Stimulated activated CD8-positive, alpha-beta memory T cell treated with anti-CD3 and anti-CD28 coated beads, Interleukin-7, amount 100 ng/mL, for 4 hours (primary cell): ENCODE data around the gene JMJD4.

Experiments used
- DNase-seq, 2 donors: peaks; one replicate each; pipeline ENCODE4 v3.0.0-alpha.2; 2020; ENCODE audit warnings: low read depth in 2 of 2

Gene JMJD4

DNA sequence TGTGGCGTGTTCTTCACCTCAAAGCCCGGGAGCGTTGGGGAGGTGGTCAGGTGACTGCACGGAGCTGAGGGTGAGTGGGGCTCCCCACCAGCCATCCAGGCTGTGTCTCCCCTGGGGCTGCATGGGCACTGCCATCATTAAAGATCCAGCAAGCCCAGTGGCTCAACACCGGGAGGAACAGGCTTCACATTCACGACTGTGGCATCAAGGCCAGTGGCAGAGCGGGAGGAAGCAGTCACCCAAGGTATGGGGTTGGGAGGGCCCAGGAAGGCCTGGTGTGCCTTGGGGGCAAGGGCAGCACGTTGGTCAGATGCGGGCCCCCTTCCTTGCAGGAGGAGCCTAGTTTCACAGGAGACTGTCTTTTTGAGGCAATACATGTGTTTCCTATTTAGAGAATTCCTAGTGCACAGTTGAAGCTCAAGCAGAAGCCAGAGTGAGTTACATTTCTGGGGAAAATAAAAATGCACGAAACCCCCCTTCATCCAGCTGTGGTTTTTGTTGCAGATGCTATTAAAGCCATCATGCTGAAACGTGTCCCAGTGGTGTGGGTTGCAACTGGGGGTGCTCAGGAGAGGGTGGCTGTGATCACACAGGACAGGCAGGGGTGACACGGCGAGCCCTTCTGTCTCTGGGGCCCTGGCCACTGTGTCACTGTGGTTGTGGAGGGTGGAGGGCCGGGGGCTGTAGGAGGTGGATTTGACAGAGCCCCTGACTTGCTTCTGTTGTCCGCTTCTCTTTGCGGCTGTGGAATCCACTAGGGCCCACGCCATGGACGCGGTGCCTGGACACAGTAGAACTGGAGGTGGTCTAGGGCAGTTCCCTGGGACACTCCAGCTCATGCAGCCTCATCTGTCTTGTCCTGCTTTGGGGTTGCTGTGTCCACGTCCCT, 34.2 kb upstream of the JMJD4 start:
- DNase-seq: no peak

- DNase-seq: no peak
Observed at GRCh38 chr1:227768640-227769039, 33.5 kb upstream of the JMJD4 start.

DNA sequence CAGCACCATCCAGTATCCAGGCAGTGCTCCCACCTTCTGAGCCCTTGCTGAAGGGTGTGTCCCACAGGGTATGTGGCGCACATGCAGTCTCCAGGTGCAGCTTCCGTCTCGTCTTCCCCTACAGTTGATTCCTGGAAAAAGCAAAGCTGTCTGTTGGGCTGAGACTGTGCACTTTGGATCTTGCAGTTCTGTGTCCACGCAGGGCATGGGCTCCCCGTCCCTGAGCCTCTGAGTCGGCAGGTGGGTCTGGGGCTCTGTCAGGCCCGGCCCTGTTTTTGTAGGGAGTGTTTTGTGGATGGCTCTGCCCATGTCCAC, 33.0 kb upstream of the JMJD4 start:
- no peak for DNase-seq

GRCh38 chr1:227767401-227768124, 32.5 kb upstream of the JMJD4 start:
- no peak for DNase-seq

DNA sequence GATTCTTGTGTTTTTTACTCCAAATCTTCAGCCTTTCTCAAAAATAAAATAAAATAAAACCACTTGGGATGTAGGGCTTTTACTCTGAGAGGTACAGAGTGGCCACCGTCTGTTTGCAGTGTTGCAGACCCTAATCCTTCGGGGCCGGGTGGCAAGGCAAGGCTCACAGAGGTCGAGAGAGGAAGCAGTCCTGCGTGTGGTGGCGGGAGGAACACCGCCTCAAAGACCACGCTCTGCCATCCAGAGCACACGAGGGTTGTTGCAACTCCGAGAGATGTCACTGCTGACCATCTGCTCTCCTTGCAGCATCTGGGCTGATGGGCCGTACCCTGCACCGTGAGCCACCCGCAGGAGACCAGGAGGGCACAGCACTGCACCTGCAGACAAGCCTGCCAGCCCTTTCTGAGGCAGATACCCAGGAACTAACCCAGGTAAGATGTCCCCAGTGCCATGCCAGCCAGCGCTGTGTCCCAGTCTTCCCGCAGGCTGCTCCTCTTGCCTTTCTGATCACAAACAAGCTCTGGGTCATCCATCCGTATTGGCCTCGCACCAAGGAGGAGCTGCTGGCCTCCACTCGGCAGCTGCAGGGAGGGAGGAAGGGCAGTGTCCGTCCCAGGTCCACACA, 31.7 kb upstream of the JMJD4 start:
- DNase-seq: no peak

- peak; percentile 48 to 74 for DNase-seq
Observed at GRCh38 chr1:227766015-227766634, 31.0 kb upstream of the JMJD4 start.

DNA sequence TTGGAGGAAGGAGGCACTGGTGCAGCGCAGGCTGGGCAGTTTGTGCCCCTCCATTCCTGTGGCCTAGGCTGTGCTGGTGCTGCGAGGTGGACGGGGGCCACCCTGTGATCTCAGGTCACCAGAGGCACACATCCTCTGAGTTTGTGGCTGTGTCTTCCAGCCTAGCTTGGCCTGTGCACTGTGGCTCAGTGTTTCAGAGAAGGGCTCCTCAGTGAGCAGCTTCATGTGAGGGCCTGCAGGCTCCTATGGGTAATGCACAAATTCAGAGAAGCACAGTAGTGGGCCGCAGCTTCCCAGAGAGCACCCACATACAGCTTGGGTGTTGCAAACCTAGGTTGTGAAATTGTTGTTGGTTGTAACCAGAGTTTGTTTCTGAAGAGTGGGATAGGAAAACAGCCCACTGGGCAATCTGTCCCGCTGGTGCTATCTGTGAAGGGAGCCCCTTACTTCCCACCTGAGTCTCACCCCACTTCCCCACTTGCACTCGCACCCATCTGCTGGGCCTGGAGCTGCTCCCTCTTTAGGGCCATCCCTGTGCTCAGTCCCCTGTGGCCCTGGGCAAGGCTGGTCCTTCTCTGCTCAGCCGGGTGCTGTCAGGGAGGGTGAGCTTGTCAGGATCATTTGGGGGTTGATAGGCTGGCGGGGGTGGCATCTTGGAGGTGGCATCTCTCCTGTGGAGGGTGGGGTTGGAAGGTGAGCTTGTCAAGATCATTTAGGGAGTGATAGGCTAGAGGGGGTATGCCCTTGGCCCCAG, 30.3 kb upstream of the JMJD4 start:
- DNase-seq: no peak

GRCh38 chr1:227764019-227764391, 28.9 kb upstream of the JMJD4 start:
- no peak for DNase-seq

DNA sequence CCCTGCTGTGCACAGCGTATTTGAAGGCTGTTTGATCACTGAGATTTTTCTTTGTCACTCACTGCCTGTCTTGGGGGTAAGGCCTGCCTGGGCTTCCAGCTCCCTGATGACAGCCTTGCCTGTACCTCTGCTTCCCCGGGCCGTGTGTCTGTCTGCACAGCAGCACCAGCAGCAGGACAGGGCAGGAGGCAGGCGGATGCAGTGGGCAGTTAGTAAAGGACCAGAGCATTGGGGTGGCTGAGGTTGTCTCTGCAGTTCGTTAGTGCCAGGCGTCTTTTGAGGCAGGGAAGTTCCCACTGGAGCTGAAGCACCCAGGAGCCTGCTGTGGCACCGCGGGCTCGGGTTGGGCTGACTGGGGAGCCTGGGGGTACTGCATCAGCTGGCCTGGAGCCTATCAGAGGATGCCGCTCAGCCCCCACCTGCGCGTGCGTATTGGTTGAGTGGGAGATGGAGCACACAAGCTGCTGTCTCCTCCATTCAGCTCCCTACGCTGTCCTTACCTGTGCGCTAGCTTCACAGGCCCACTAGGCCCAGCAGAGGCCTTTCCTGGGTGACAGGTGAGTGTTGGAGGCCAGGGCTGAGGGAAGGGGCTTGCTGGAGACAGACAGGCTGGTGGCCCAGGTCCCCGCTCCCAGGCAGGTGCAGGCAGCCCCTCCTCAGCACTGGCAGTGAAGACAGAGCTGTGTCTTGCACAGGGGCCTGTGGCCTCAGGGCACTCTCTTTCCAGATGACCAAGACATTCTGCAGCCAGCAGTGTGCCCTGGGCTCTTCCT, 28.3 kb upstream of the JMJD4 start:
- no peak for DNase-seq

DNA sequence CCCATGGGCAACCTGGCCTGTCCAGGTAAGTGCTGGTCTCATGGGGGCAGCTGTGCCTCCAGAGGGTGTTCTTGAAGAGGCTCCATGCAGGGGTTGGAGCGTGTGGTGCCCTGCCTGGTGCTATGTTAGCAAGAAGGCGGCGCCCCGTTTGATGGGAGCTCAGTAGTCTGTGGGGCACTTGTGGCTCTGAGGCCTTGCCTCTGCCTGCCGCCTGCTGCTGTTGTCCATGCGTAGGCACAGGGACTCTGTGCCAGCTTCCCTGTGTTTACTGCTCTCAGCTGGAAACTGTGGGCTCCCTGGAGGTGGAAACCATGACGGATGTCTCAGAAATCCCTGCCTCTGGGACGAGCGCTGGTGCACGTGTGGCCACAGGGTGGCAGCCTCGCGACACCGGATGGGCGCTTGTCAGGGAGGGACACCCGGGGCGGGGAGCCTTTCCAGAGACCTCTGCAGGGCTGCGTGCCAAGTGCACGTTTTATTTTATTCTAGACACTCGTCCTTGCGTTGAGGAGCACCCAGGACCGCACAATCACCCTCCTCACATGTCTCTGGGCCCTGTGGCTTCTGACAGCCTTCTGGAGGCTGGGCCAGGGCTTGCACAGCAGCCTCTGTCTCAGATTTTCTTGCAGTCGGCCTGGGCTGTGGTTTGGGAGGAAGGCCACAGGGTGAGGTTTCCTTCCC, 27.3 kb upstream of the JMJD4 start:
- DNase-seq: peak; percentile 73 to 75

GRCh38 chr1:227761621-227762230, 26.6 kb upstream of the JMJD4 start:
- DNase-seq: no peak

GRCh38 chr1:227760377-227760776, 25.3 kb upstream of the JMJD4 start:
- DNase-seq: no peak

- DNase-seq: no peak
Observed at GRCh38 chr1:227759341-227760300, 24.5 kb upstream of the JMJD4 start.

DNA sequence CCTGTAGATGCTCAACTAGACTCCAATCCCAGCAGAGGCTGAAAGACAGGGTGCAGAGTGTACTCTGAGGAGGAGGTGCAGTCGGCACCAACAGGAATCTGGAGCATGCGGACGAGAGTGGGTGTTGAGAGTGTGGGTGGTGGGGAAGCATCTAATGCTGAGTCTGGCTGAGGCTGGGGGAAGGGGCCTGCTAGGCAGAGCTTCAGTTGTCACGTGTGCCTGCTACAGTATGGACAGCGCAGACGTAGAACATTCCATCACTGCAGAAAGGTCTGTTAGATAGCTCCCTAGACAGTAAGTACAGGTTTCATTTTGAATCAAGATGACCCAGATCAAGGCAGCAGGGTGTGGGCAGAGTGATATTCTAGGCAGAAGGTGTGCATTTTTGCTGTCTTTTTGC, 23.3 kb upstream of the JMJD4 start:
- DNase-seq: no peak

- DNase-seq: no peak
Observed at GRCh38 chr1:227757781-227758180, 22.7 kb upstream of the JMJD4 start.

GRCh38 chr1:227756172-227756959, 21.3 kb upstream of the JMJD4 start:
- DNase-seq: no peak

- DNase-seq: no peak
Observed at GRCh38 chr1:227754958-227755357, 19.9 kb upstream of the JMJD4 start.
